HL-60/S4 treated with retinoic acid at 250 ng/mL for 4 days and 3 days (cell line): ENCODE measurements around the gene ITPKA.

ENCODE experiments used
- in situ Hi-C: fragments of 300-500 bp; cut with MboI; formaldehyde crosslinking; loops from 2 replicates; pipeline ENCODE4 v1.7.0; 2022; ENCODE audit warnings: low sequenced_read_pairs

Gene ITPKA

GRCh38 chr15:41489641-41490040, 4.0 kb upstream of the ITPKA start:
- in situ Hi-C loops: no loop called here

GRCh38 chr15:41490355-41490754, 3.3 kb upstream of the ITPKA start:
- in situ Hi-C loops: no loop called here

- in situ Hi-C loops: no loop called here
These were observed 1.8 kb upstream of the ITPKA start for GRCh38 chr15:41491889-41492288.

- in situ Hi-C loops: no loop called here
These were observed 973 bp upstream of the ITPKA start for GRCh38 chr15:41492597-41493204.

GRCh38 chr15:41493902-41494189, 172 bp downstream of the ITPKA start:
- in situ Hi-C loops: no loop called here

- in situ Hi-C loops: no loop called here
These were observed 682 bp downstream of the ITPKA start for GRCh38 chr15:41494190-41494921.

GRCh38 chr15:41494922-41495735, 1.5 kb downstream of the ITPKA start:
- in situ Hi-C loops: no loop called here

GRCh38 chr15:41495736-41496599, 2.3 kb downstream of the ITPKA start:
- in situ Hi-C loops: no loop called here

- in situ Hi-C loops: no loop called here
These were observed 5.0 kb downstream of the ITPKA start for GRCh38 chr15:41498657-41499056.

GRCh38 chr15:41499109-41499851, 5.6 kb downstream of the ITPKA start:
- in situ Hi-C loops: no loop called here

- in situ Hi-C loops: no loop called here
These were observed 7.7 kb downstream of the ITPKA start for GRCh38 chr15:41501191-41501917.

- in situ Hi-C loops: no loop called here
These were observed 8.5 kb downstream of the ITPKA start for GRCh38 chr15:41501931-41502794.

- in situ Hi-C loops: no loop called here
These were observed 9.4 kb downstream of the ITPKA start for GRCh38 chr15:41502795-41503668.

- in situ Hi-C loops: no loop called here
These were observed 10.0 kb downstream of the ITPKA start for GRCh38 chr15:41503669-41504010.

GRCh38 chr15:41504751-41505492, 11.2 kb downstream of the ITPKA start:
- in situ Hi-C loops: no loop called here

GRCh38 chr15:41505776-41506175, 12.1 kb downstream of the ITPKA start:
- in situ Hi-C loops: no loop called here

GRCh38 chr15:41506796-41507341, 13.2 kb downstream of the ITPKA start:
- in situ Hi-C loops: no loop called here
